Liver (tissue), 3 donors: Measurements from ENCODE around the gene OR2T27.

Experiments used
- ATF3 ChIP-seq: IDR thresholded peaks from 2 replicates; pipeline ENCODE4 v1.6.1; 2016; ENCODE audit warnings: antibody characterized with exemption
- CTCF ChIP-seq: fragments of 150-350 bp; IDR thresholded peaks from 2 replicates; pipeline ENCODE4 v1.5.1; 2017; ENCODE audit warnings: improper control_type of control experiment, low read depth, low read length; ENCODE audit not compliant: missing input control
- EGR1 ChIP-seq, 2 donors: IDR thresholded peaks; 2 replicates each; pipeline ENCODE4 v1.6.1; 2016 to 2018; ENCODE audit warnings: antibody characterized with exemption in 2 of 2, low read depth in 2 of 2
- FOXA1 ChIP-seq: IDR thresholded peaks from 2 replicates; pipeline ENCODE4 v1.6.1; 2016; ENCODE audit warnings: antibody characterized with exemption
- GABPA ChIP-seq, 2 donors: IDR thresholded peaks in 1 of 2; conservative IDR thresholded peaks in 1 of 2; 2 replicates each; pipeline ENCODE4 v1.6.1; 2016; ENCODE audit warnings: antibody characterized with exemption in 2 of 2, mild to moderate bottlenecking in 1 of 2, moderate library complexity in 1 of 2
- HNF4G ChIP-seq: IDR thresholded peaks from 2 replicates; pipeline ENCODE4 v1.6.1; 2016; ENCODE audit warnings: antibody characterized with exemption
- JUND ChIP-seq, 2 donors: IDR thresholded peaks; 2 replicates each; pipeline ENCODE4 v1.6.1; 2016; ENCODE audit warnings: antibody characterized with exemption in 2 of 2
- MAX ChIP-seq: IDR thresholded peaks from 2 replicates; pipeline ENCODE4 v1.6.1; 2016; ENCODE audit warnings: antibody characterized with exemption
- REST ChIP-seq: IDR thresholded peaks from 2 replicates; pipeline ENCODE4 v1.6.1; 2016; ENCODE audit warnings: antibody characterized with exemption, mild to moderate bottlenecking
- SP1 ChIP-seq: IDR thresholded peaks from 2 replicates; pipeline ENCODE4 v1.6.1; 2018; ENCODE audit warnings: antibody characterized with exemption, mild to moderate bottlenecking
- TAF1 ChIP-seq: conservative IDR thresholded peaks from 2 replicates; pipeline ENCODE4 v1.6.1; 2016; ENCODE audit warnings: antibody characterized with exemption, mild to moderate bottlenecking
- YY1 ChIP-seq: IDR thresholded peaks from 2 replicates; pipeline ENCODE4 v1.6.1; 2016; ENCODE audit warnings: antibody characterized with exemption, mild to moderate bottlenecking
- ZBTB33 ChIP-seq: IDR thresholded peaks from 2 replicates; pipeline ENCODE4 v1.6.1; 2016; ENCODE audit warnings: antibody characterized with exemption
- donor health status: healthy.
- donor health status: healthy.

- TF ChIP-seq CTCF: no peak
- TF ChIP-seq HNF4G: no peak
- TF ChIP-seq ZBTB33: no peak
- TF ChIP-seq TAF1: no peak
- no peak for TF ChIP-seq JUND (IDR thresholded peaks at IDR 0.05)
- TF ChIP-seq FOXA1: no peak
- TF ChIP-seq MAX: no peak
- no peak for TF ChIP-seq REST
- no peak for TF ChIP-seq EGR1 (IDR thresholded peaks at IDR 0.05; ENCODE audit: low read depth in 2 of 2)
- TF ChIP-seq SP1: no peak
- TF ChIP-seq ATF3: no peak
- TF ChIP-seq GABPA (IDR thresholded peaks at IDR 0.05 in 1 of 2, conservative IDR thresholded peaks at IDR 0.05 in 1 of 2): no peak
- TF ChIP-seq YY1: no peak
Measured at GRCh38 chr1:248670003-248670402, 14.7 kb upstream of the OR2T27 start.
